Activated T-helper 2 cell treated with anti-CD3 and anti-CD28 coated beads, Interferon-gamma antibody, Interleukin-2, Interleukin-4, amounts not matched to agents 10 μg/mL and 5 μg/mL and 100 μg/mL, durations not matched to agents 14 hours and 24 hours and 36 hours (primary cell): ENCODE data around the gene PSMG2. TPM values are rescaled to one million over a fixed set of nuclear protein-coding genes. Genes with fewer than 3 reads are reported as not detected.

Experiments used
- DNase-seq: peaks from one replicate; pipeline ENCODE4 v3.0.0; 2021; ENCODE audit warnings: low spot score
- H3K27ac Mint-ChIP-seq: one replicate; pipeline ENCODE4 v1.8.0; 2021; ENCODE audit warnings: mixed read lengths
- H3K27me3 Mint-ChIP-seq: one replicate; pipeline ENCODE4 v1.8.0; 2021; ENCODE audit warnings: low read depth, mixed read lengths
- H3K36me3 Mint-ChIP-seq: one replicate; pipeline ENCODE4 v1.8.0; 2021; ENCODE audit warnings: low read depth, mixed read lengths
- H3K4me1 Mint-ChIP-seq: one replicate; pipeline ENCODE4 v1.8.0; 2021; ENCODE audit warnings: low read depth, mixed read lengths
- H3K4me3 Mint-ChIP-seq: one replicate; pipeline ENCODE4 v1.8.0; 2021; ENCODE audit warnings: low read depth, mild to moderate bottlenecking, moderate library complexity, mixed read lengths
- H3K9me3 Mint-ChIP-seq: one replicate; pipeline ENCODE4 v1.8.0; 2021; ENCODE audit warnings: mixed read lengths
- intact Hi-C: fragments of 100-400 bp; cut with micrococcal nuclease; formaldehyde crosslinking; loops from one replicate; pipeline ENCODE4 v1.15.1; 2023
- total RNA-seq: library from RNA; stranded (reverse); gene quantifications from 2 replicates; pipeline ENCODE4 v1.2.3, GENCODE V29; 2022

Gene PSMG2
- total RNA-seq, 1 donor from 2014 or later, result 105 TPM

- no peaks in the 10 kb centered on the region for H3K27me3 Mint-ChIP-seq
- no peaks in the 10 kb centered on the region for H3K9me3 Mint-ChIP-seq
- peaks cover 9% of the 10 kb centered on the region for H3K4me1 Mint-ChIP-seq
- DNase-seq, result no peak
- intact Hi-C loops, result no loop called here
- H3K27ac Mint-ChIP-seq, result no peak overlapping the region
- no peak overlapping the region for H3K4me3 Mint-ChIP-seq
- H3K36me3 Mint-ChIP-seq, result peaks cover 1% of the 10 kb centered on the region
Measured at GRCh38 chr18:12737243-12737902, 34.5 kb downstream of the PSMG2 start.

- no peak for DNase-seq
- intact Hi-C loops, result no loop called here
Measured at GRCh38 chr18:12741351-12741750, 38.5 kb downstream of the PSMG2 start.

GRCh38 chr18:12742453-12742852, 39.6 kb downstream of the PSMG2 start:
- H3K4me3 Mint-ChIP-seq, result no peak overlapping the region
- intact Hi-C loops, result no loop called here
- H3K9me3 Mint-ChIP-seq, result no peaks in the 10 kb centered on the region

More at GRCh38 chr18:12741351-12741750, 38.5 kb downstream of the PSMG2 start:
- Mint-ChIP-seq H3K36me3 (no peaks in the 10 kb centered on the region), H3K4me3 (no peak overlapping the region), H3K9me3 (no peaks in the 10 kb centered on the region), H3K27ac (no peak overlapping the region), H3K27me3 (no peaks in the 10 kb centered on the region), H3K4me1 (peaks cover 10% of the 10 kb centered on the region)

GRCh38 chr18:12744103-12744502, 41.3 kb downstream of the PSMG2 start:
- no peaks in the 10 kb centered on the region for H3K27me3 Mint-ChIP-seq
- no peak for DNase-seq
- no peak overlapping the region for H3K4me3 Mint-ChIP-seq
- no peaks in the 10 kb centered on the region for H3K9me3 Mint-ChIP-seq
- H3K27ac Mint-ChIP-seq, result no peak overlapping the region
- intact Hi-C loops, result loop anchor here (1.0 kb wide), 2 partner anchors 149 to 190 kb away; no protein-coding TSS in a partner anchor
- H3K4me1 Mint-ChIP-seq, result peaks cover 12% of the 10 kb centered on the region
- H3K36me3 Mint-ChIP-seq, result no peaks in the 10 kb centered on the region

More at GRCh38 chr18:12742453-12742852, 39.6 kb downstream of the PSMG2 start:
- no peak for DNase-seq
- H3K4me1 Mint-ChIP-seq, result peaks cover 10% of the 10 kb centered on the region
- H3K27me3 Mint-ChIP-seq, result no peaks in the 10 kb centered on the region
- no peaks in the 10 kb centered on the region for H3K36me3 Mint-ChIP-seq
- H3K27ac Mint-ChIP-seq, result no peak overlapping the region

- Mint-ChIP-seq H3K4me3 (no peak overlapping the region), H3K27me3 (no peaks in the 10 kb centered on the region), H3K4me1 (peaks cover 22% of the 10 kb centered on the region), H3K9me3 (no peaks in the 10 kb centered on the region), H3K36me3 (no peaks in the 10 kb centered on the region), H3K27ac (no peak overlapping the region)
- intact Hi-C loops, result no loop called here
- DNase-seq, result no peak
Measured at GRCh38 chr18:12745095-12745795, 42.4 kb downstream of the PSMG2 start.

- H3K27ac Mint-ChIP-seq, result no peak overlapping the region
- H3K9me3 Mint-ChIP-seq, result no peaks in the 10 kb centered on the region
- H3K27me3 Mint-ChIP-seq, result no peaks in the 10 kb centered on the region
- H3K4me3 Mint-ChIP-seq, result no peak overlapping the region
- intact Hi-C loops, result no loop called here
- no peaks in the 10 kb centered on the region for H3K36me3 Mint-ChIP-seq
- peaks cover 18% of the 10 kb centered on the region for H3K4me1 Mint-ChIP-seq
- no peak for DNase-seq
Measured at GRCh38 chr18:12747530-12748315, 44.9 kb downstream of the PSMG2 start.

- Mint-ChIP-seq H3K27ac (no peak overlapping the region), H3K27me3 (no peaks in the 10 kb centered on the region), H3K4me1 (peaks cover 18% of the 10 kb centered on the region), H3K9me3 (no peaks in the 10 kb centered on the region), H3K4me3 (no peak overlapping the region), H3K36me3 (no peaks in the 10 kb centered on the region)
- intact Hi-C loops, result no loop called here
- no peak for DNase-seq
Measured at GRCh38 chr18:12748671-12749070, 45.8 kb downstream of the PSMG2 start.

- no peak overlapping the region for H3K27ac Mint-ChIP-seq
- intact Hi-C loops, result no loop called here
- H3K4me1 Mint-ChIP-seq, result peaks cover 18% of the 10 kb centered on the region
- no peaks in the 10 kb centered on the region for H3K27me3 Mint-ChIP-seq
- no peaks in the 10 kb centered on the region for H3K36me3 Mint-ChIP-seq
- no peak for DNase-seq
- no peaks in the 10 kb centered on the region for H3K9me3 Mint-ChIP-seq
- H3K4me3 Mint-ChIP-seq, result no peak overlapping the region
Measured at GRCh38 chr18:12749121-12749520, 46.3 kb downstream of the PSMG2 start.

- no peak overlapping the region for H3K4me3 Mint-ChIP-seq
- peak overlapping the region; percentile 15 for H3K27ac Mint-ChIP-seq
- H3K9me3 Mint-ChIP-seq, result no peaks in the 10 kb centered on the region
- no peak for DNase-seq
- intact Hi-C loops, result no loop called here
- no peaks in the 10 kb centered on the region for H3K27me3 Mint-ChIP-seq
- no peaks in the 10 kb centered on the region for H3K36me3 Mint-ChIP-seq
- peaks cover 18% of the 10 kb centered on the region for H3K4me1 Mint-ChIP-seq
Measured at GRCh38 chr18:12750076-12750714, 47.4 kb downstream of the PSMG2 start.

- Mint-ChIP-seq H3K4me1 (peaks cover 17% of the 10 kb centered on the region), H3K27ac (no peak overlapping the region), H3K27me3 (no peaks in the 10 kb centered on the region)
Measured at GRCh38 chr18:12750715-12751502, 48.1 kb downstream of the PSMG2 start.

GRCh38 chr18:12751503-12751884, 48.7 kb downstream of the PSMG2 start:
- peaks cover under 1% of the 10 kb centered on the region for H3K36me3 Mint-ChIP-seq
- no peaks in the 10 kb centered on the region for H3K9me3 Mint-ChIP-seq
- H3K27ac Mint-ChIP-seq, result no peak overlapping the region
- no peak for DNase-seq
- H3K4me3 Mint-ChIP-seq, result no peak overlapping the region
- intact Hi-C loops, result no loop called here
- H3K27me3 Mint-ChIP-seq, result no peaks in the 10 kb centered on the region
- peaks cover 17% of the 10 kb centered on the region for H3K4me1 Mint-ChIP-seq

More at GRCh38 chr18:12750715-12751502, 48.1 kb downstream of the PSMG2 start:
- no peak overlapping the region for H3K4me3 Mint-ChIP-seq
- no peaks in the 10 kb centered on the region for H3K36me3 Mint-ChIP-seq
- intact Hi-C loops, result no loop called here
- H3K9me3 Mint-ChIP-seq, result no peaks in the 10 kb centered on the region
- no peak for DNase-seq

- H3K27me3 Mint-ChIP-seq, result no peaks in the 10 kb centered on the region
- no peak overlapping the region for H3K27ac Mint-ChIP-seq
- peaks cover 17% of the 10 kb centered on the region for H3K4me1 Mint-ChIP-seq
- H3K4me3 Mint-ChIP-seq, result no peak overlapping the region
- peaks cover 3% of the 10 kb centered on the region for H3K36me3 Mint-ChIP-seq
- DNase-seq, result no peak
- intact Hi-C loops, result no loop called here
- no peaks in the 10 kb centered on the region for H3K9me3 Mint-ChIP-seq
Measured at GRCh38 chr18:12751891-12752290, 49.0 kb downstream of the PSMG2 start.
